Measurements from ENCODE around the gene MAG. TPM values are rescaled to one million over a fixed set of nuclear protein-coding genes. Genes with fewer than 3 reads are reported as not detected.

The MAG gene
- total RNA-seq, 1 donor from 2014 or later = not detected

- no peaks in the 10 kb centered on the region for H3K9me3 ChIP-seq
- peaks cover 6% of the 10 kb centered on the region for H3K4me1 ChIP-seq
- TF ChIP-seq CTCF (IDR thresholded peaks at IDR 0.05) = no peak
- H3K27ac ChIP-seq = no peak overlapping the region
- H3K27me3 ChIP-seq = no peaks in the 10 kb centered on the region
- intact Hi-C loops (cut with DNase I) = no loop called here
- H3K36me3 ChIP-seq = peaks cover 84% of the 10 kb centered on the region
- ATAC-seq (no peak), DNase-seq (no peak)
- no peak overlapping the region for H3K4me3 ChIP-seq
Observed at GRCh38 chr19:35273686-35274259, 18.2 kb upstream of the MAG start.

- DNase-seq (no peak), ATAC-seq (no peak)
- no peak overlapping the region for H3K4me3 ChIP-seq
- no peak overlapping the region for H3K27ac ChIP-seq
- no peak for TF ChIP-seq CTCF (IDR thresholded peaks at IDR 0.05)
- H3K27me3 ChIP-seq = no peaks in the 10 kb centered on the region
- peaks cover 6% of the 10 kb centered on the region for H3K4me1 ChIP-seq
- H3K9me3 ChIP-seq = no peaks in the 10 kb centered on the region
- peaks cover 90% of the 10 kb centered on the region for H3K36me3 ChIP-seq
- intact Hi-C loops (cut with DNase I) = no loop called here
Observed at GRCh38 chr19:35274323-35274722, 17.6 kb upstream of the MAG start.

- intact Hi-C loops (cut with DNase I) = no loop called here
Observed at GRCh38 chr19:35276706-35277281, 15.2 kb upstream of the MAG start.

GRCh38 chr19:35278578-35279284 is 13.2 kb upstream of the MAG start:
- intact Hi-C loops (cut with DNase I) = no loop called here
- H3K36me3 ChIP-seq = peaks cover 57% of the 10 kb centered on the region
- ATAC-seq (no peak), DNase-seq (no peak)
- H3K4me1 ChIP-seq = no peaks in the 10 kb centered on the region
- H3K27me3 ChIP-seq = no peaks in the 10 kb centered on the region
- TF ChIP-seq CTCF (IDR thresholded peaks at IDR 0.05) = no peak
- H3K9me3 ChIP-seq = no peaks in the 10 kb centered on the region
- H3K4me3 ChIP-seq = no peak overlapping the region
- no peak overlapping the region for H3K27ac ChIP-seq

More at GRCh38 chr19:35276706-35277281, 15.2 kb upstream of the MAG start:
- H3K9me3 ChIP-seq = no peaks in the 10 kb centered on the region
- no peak overlapping the region for H3K4me3 ChIP-seq
- ATAC-seq = no peak
- no peak overlapping the region for H3K27ac ChIP-seq
- H3K36me3 ChIP-seq = peaks cover 71% of the 10 kb centered on the region
- H3K4me1 ChIP-seq = peaks cover 6% of the 10 kb centered on the region
- H3K27me3 ChIP-seq = no peaks in the 10 kb centered on the region
- TF ChIP-seq CTCF (IDR thresholded peaks at IDR 0.05) = no peak
- no peak for DNase-seq

- H3K27ac ChIP-seq = no peak overlapping the region
- DNase-seq = no peak
- TF ChIP-seq CTCF (IDR thresholded peaks at IDR 0.05) = no peak
- intact Hi-C loops (cut with DNase I) = no loop called here
- H3K9me3 ChIP-seq = no peaks in the 10 kb centered on the region
- no peaks in the 10 kb centered on the region for H3K27me3 ChIP-seq
- peaks cover 51% of the 10 kb centered on the region for H3K36me3 ChIP-seq
- no peak for ATAC-seq
- no peaks in the 10 kb centered on the region for H3K4me1 ChIP-seq
- H3K4me3 ChIP-seq = no peak overlapping the region
Observed at GRCh38 chr19:35279374-35279773, 12.6 kb upstream of the MAG start.

All from upper lobe of right lung (tissue), 1 donor.